H1 (cell line): ENCODE results near the gene PRPF40B. TPM values are rescaled to one million over a fixed set of nuclear protein-coding genes. Genes with fewer than 3 reads are reported as not detected.

Experiments
- CTCF ChIA-PET: fragments of 300-600 bp; sonication (Branson Sonifier 250); formaldehyde crosslinking; loops from one replicate; lab custom pipeline; 2021; ENCODE audit not compliant: partially characterized antibody; lab: Charles Lee
- POLR2A ChIA-PET: fragments of 300-600 bp; sonication (Branson Sonifier 250); formaldehyde crosslinking; loops from one replicate; lab custom pipeline; 2021; ENCODE audit warnings: inconsistent platforms; ENCODE audit not compliant: partially characterized antibody; lab: Charles Lee
- DNase-seq, 2 experiments: peaks; one replicate each; pipeline versions ENCODE4 v3.0.0 to v3.0.0-alpha.2; 2010 to 2022; ENCODE audit warnings: low spot score in 2 of 2, low read depth in 1 of 2, mixed read lengths in 1 of 2
- FAIRE-seq: peaks from 2 replicates; lab custom pipeline; 2011; peaks lifted over from hg19 to GRCh38; lab: Jason Lieb, UNC
- H2AFZ ChIP-seq: 2 replicates; pipeline ENCODE4 v1.8.1; 2012; ENCODE audit warnings: low read length, inconsistent platforms
- H2AK5ac ChIP-seq: 2 replicates; pipeline ENCODE4 v1.6.1; 2013; ENCODE audit warnings: low read depth, low read length
- H2BK120ac ChIP-seq: replicated peaks from 2 replicates; pipeline ENCODE3; 2013; ENCODE audit warnings: low read depth, low read length, inconsistent platforms
- H2BK12ac ChIP-seq: 2 replicates; pipeline ENCODE4 v1.6.1; 2013; ENCODE audit warnings: low read depth, low read length
- H2BK15ac ChIP-seq: 2 replicates; pipeline ENCODE4 v1.6.1; 2013; ENCODE audit warnings: low read length
- H2BK20ac ChIP-seq: 2 replicates; pipeline ENCODE4 v1.6.1; 2013; ENCODE audit warnings: low read length
- H2BK5ac ChIP-seq: 2 replicates; pipeline ENCODE4 v1.6.1; 2013; ENCODE audit warnings: low read depth, low read length
- H3K14ac ChIP-seq: 2 replicates; pipeline ENCODE4 v1.6.1; 2013; ENCODE audit warnings: inconsistent platforms; ENCODE audit not compliant: insufficient read length
- H3K18ac ChIP-seq: 2 replicates; pipeline ENCODE4 v1.6.1; 2013; ENCODE audit warnings: low read length; ENCODE audit errors: extremely low read depth
- H3K23ac ChIP-seq: 2 replicates; pipeline ENCODE4 v1.6.1; 2013; ENCODE audit warnings: inconsistent platforms; ENCODE audit not compliant: insufficient read length
- H3K23me2 ChIP-seq: 2 replicates; pipeline ENCODE4 v1.6.1; 2013; ENCODE audit warnings: low read depth, low read length
- H3K27ac ChIP-seq: 2 replicates; pipeline ENCODE4 v1.6.1; 2011; ENCODE audit warnings: low read depth, low read length, inconsistent platforms
- H3K27me3 ChIP-seq, 4 experiments: replicated peaks in 1 of 4; 1 replicate in 1 of 4; 2 replicates in 3 of 4; pipeline versions ENCODE4 v1.6.1 to v1.8.1; 2011 to 2013; ENCODE audit warnings: low read length in 3 of 4, mild to moderate bottlenecking in 3 of 4, inconsistent platforms in 2 of 4, mixed read lengths in 2 of 4, moderate library complexity in 1 of 4; ENCODE audit not compliant: control insufficient read depth in 3 of 4, insufficient read depth in 3 of 4; ENCODE audit errors: extremely low read depth in 1 of 4
- H3K36me3 ChIP-seq, 4 experiments: 2 replicates each; pipeline versions ENCODE4 v1.6.1 to v1.8.1; 2011 to 2013; ENCODE audit warnings: mild to moderate bottlenecking in 4 of 4, low read length in 3 of 4, moderate library complexity in 2 of 4, control low read depth in 1 of 4, inconsistent platforms in 1 of 4; ENCODE audit not compliant: insufficient read depth in 4 of 4, control insufficient read depth in 2 of 4
- H3K4ac ChIP-seq: replicated peaks from 2 replicates; pipeline ENCODE3; 2013; ENCODE audit warnings: low read length, low read depth, mixed read lengths, inconsistent platforms; ENCODE audit not compliant: insufficient read length
- H3K4me1 ChIP-seq, 4 experiments: replicated peaks in 1 of 4; 1 replicate in 1 of 4; 2 replicates in 3 of 4; pipeline versions ENCODE4 v1.6.1 to v1.8.1; 2011 to 2013; ENCODE audit warnings: low read length in 3 of 4, inconsistent platforms in 2 of 4, mixed read lengths in 1 of 4; ENCODE audit not compliant: insufficient read depth in 4 of 4, control insufficient read depth in 3 of 4
- H3K4me2 ChIP-seq, 2 experiments: 2 replicates each; pipeline versions ENCODE4 v1.6.1 to v1.8.1; 2011 to 2013; ENCODE audit warnings: low read depth in 2 of 2, low read length in 2 of 2, control low read depth in 1 of 2, inconsistent platforms in 1 of 2, mild to moderate bottlenecking in 1 of 2; ENCODE audit not compliant: insufficient read depth in 1 of 2
- H3K4me3 ChIP-seq, 4 experiments: fragments of 200-600, 300-600 bp in 1 of 4; sonication (generic), shearing (Covaris generic), sonication (Bioruptor Twin) in 1 of 4; 2 replicates each; pipeline versions ENCODE4 v1.5.1 to v1.8.1; 2011 to 2016; ENCODE audit warnings: low read length in 4 of 4, low read depth in 3 of 4, control low read depth in 2 of 4, inconsistent platforms in 2 of 4, mild to moderate bottlenecking in 2 of 4, mixed read lengths in 1 of 4, moderate library complexity in 1 of 4; ENCODE audit not compliant: insufficient read depth in 2 of 4; ENCODE audit errors: extremely low read depth in 1 of 4
- H3K56ac ChIP-seq: replicated peaks from 2 replicates; pipeline ENCODE3; 2013; ENCODE audit warnings: low read depth, mild to moderate bottlenecking, mixed read lengths, low read length, inconsistent platforms; ENCODE audit not compliant: insufficient read length
- H3K79me1 ChIP-seq: 2 replicates; pipeline ENCODE4 v1.6.1; 2013; ENCODE audit warnings: low read depth, low read length, control low read depth
- H3K79me2 ChIP-seq, 2 experiments: 2 replicates each; pipeline versions ENCODE4 v1.6.1 to v1.8.1; 2012 to 2013; ENCODE audit warnings: low read length in 2 of 2, mild to moderate bottlenecking in 2 of 2, inconsistent platforms in 1 of 2; ENCODE audit not compliant: insufficient read depth in 2 of 2, control insufficient read depth in 1 of 2
- H3K9ac ChIP-seq, 4 experiments: replicated peaks in 1 of 4; 1 replicate in 1 of 4; 2 replicates in 3 of 4; pipeline versions ENCODE4 v1.6.1 to v1.8.1; 2011 to 2013; ENCODE audit warnings: low read depth in 3 of 4, low read length in 3 of 4, control low read depth in 2 of 4, mild to moderate bottlenecking in 2 of 4, moderate library complexity in 2 of 4, inconsistent platforms in 1 of 4; ENCODE audit errors: extremely low read depth in 1 of 4
- H3K9me3 ChIP-seq, 2 experiments: 2 replicates each; pipeline versions ENCODE4 v1.6.1 to v1.8.1; 2012 to 2013; ENCODE audit warnings: mild to moderate bottlenecking in 2 of 2, moderate library complexity in 2 of 2, control low read depth in 1 of 2, inconsistent platforms in 1 of 2, low read depth in 1 of 2, low read length in 1 of 2, mixed read lengths in 1 of 2; ENCODE audit not compliant: insufficient read depth in 2 of 2
- H4K20me1 ChIP-seq, 2 experiments: replicated peaks in 1 of 2; 2 replicates each; pipeline versions ENCODE3 to v1.8.1; 2011 to 2013; ENCODE audit warnings: inconsistent platforms in 2 of 2, low read length in 2 of 2, mild to moderate bottlenecking in 1 of 2; ENCODE audit not compliant: insufficient read depth in 2 of 2, control insufficient read depth in 1 of 2
- H4K5ac ChIP-seq: 2 replicates; pipeline ENCODE4 v1.6.1; 2013; ENCODE audit warnings: low read length, low read depth, mixed read lengths, inconsistent platforms; ENCODE audit not compliant: insufficient read length
- H4K8ac ChIP-seq: 2 replicates; pipeline ENCODE4 v1.8.0; 2013; ENCODE audit warnings: mild to moderate bottlenecking, moderate library complexity, low read length, inconsistent platforms; ENCODE audit not compliant: insufficient read depth; ENCODE audit errors: extremely low read depth
- H4K91ac ChIP-seq: replicated peaks from 2 replicates; pipeline ENCODE3; 2013; ENCODE audit warnings: low read length, mixed read lengths, inconsistent platforms; ENCODE audit not compliant: insufficient read length
- ASH2L ChIP-seq: fragments of 200-600, 300-600 bp; sonication (generic); IDR thresholded peaks from one replicate; pipeline ENCODE4 v1.7.1; 2017; ENCODE audit warnings: low read length
- POLR2A ChIP-seq, 2 experiments: IDR thresholded peaks; 1 replicate in 1 of 2; 2 replicates in 1 of 2; pipeline ENCODE4 v1.6.1; 2011; ENCODE audit warnings: low read depth in 2 of 2, low read length in 2 of 2, mild to moderate bottlenecking in 2 of 2; ENCODE audit errors: control extremely low read depth in 1 of 2
- TAF1 ChIP-seq: IDR thresholded peaks from 2 replicates; pipeline ENCODE4 v1.6.1; 2011; ENCODE audit warnings: mild to moderate bottlenecking, low read depth, low read length
- TAF7 ChIP-seq: optimal IDR thresholded peaks from 2 replicates; pipeline ENCODE3; 2011; ENCODE audit warnings: low read depth, mild to moderate bottlenecking, inconsistent platforms, low read length, moderate library complexity, borderline replicate concordance
- TEAD4 ChIP-seq: IDR thresholded peaks from 2 replicates; pipeline ENCODE4 v1.6.1; 2012; ENCODE audit warnings: low read depth, low read length, inconsistent platforms, mixed read lengths
- WGBS, 2 experiments: shearing (Covaris generic) in 1 of 2; methylation state at CpG; one replicate each; pipeline versions ENCODE4 v1.1.6 to v1.1.7; 2013 to 2015; ENCODE audit warnings: low lambda C conversion rate in 2 of 2, mixed read lengths in 2 of 2, inconsistent platforms in 1 of 2, low coverage in 1 of 2, missing lambda C conversion rate in 1 of 2; ENCODE audit not compliant: insufficient replicate concordance in 2 of 2, insufficient coverage in 1 of 2, insufficient read length in 1 of 2; ENCODE audit errors: extremely low coverage in 1 of 2, missing lambda C conversion rate in 1 of 2; 5-methylcytosine and 5-hydroxymethylcytosine counted together
- polyA plus RNA-seq, 7 experiments: library from polyadenylated mRNA; depleted of rRNA in 3 of 7; stranded (reverse) in 5 of 7; unstranded in 2 of 7; fragments of >200 nt in 5 of 7; fragments of 200-250 nt in 2 of 7; gene quantifications; 1 replicate in 5 of 7; 2 replicates in 1 of 7; 4 replicates in 1 of 7; pipeline versions ENCODE4 v1.2.1 to v1.2.3, GENCODE V29; 2011 to 2013; ENCODE audit warnings: missing spikeins in 2 of 7, mixed read lengths in 2 of 7
- total RNA-seq: library from RNA; stranded (reverse); fragmentation: NEBNext Ultra II Directional; extraction: Animal tissue kit (Norgen Biotek cat#: 25700); gene quantifications from 2 replicates; pipeline ENCODE4 v1.2.1, GENCODE V29; 2021

PRPF40B gene
- total and polyA plus RNA-seq, 2 of the 8 experiments (the other 6 are each of a cell fraction or from before 2014, with no cell fraction given), result 14.4 to 24.4 TPM

DNA sequence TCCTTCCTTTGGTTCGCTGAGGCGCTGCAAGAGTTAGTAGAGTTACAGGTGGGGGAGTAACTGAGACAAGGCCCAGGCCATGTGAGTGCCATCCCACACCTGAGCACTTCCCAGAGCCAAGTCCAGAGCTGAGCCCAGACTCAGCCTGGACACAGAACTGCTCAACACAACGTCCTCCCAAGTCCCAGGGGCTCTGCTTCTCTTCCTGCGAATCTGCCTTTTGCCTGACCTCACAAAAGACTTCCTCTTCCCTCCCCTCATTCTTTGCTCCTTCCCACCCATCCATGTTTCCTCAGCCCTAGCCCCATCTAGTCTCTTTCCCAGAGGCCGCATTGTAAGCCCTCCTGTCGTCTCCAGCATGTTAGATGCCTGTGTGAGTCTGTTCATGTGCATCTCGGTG is 38.8 kb upstream of the PRPF40B start:
- Histone ChIP-seq H3K9ac (no peak overlapping the region), H3K23me2 (no peaks in the 10 kb centered on the region; the same call in 1 of the 2 replicates), H3K23ac (no peak overlapping the region), H3K79me2 (no peaks in the 10 kb centered on the region; a peak in 1 of 4 replicates), H3K4ac (no peak overlapping the region), H3K4me2 (no peak overlapping the region), H4K5ac (no peak overlapping the region), H3K4me1 (peaks cover 0 to 6% (median 4%) of the 10 kb centered on the region in 4 experiments; a peak in 4 of 7 replicates), H3K27ac (0 out of 2 replicates have a peak overlapping the region, but pooled peaks have one; percentile 23), H2BK15ac (no peak overlapping the region), H3K56ac (no peak overlapping the region), H3K4me3 (no peak overlapping the region), H3K9me3 (no peaks in the 10 kb centered on the region), H3K36me3 (no peaks in the 10 kb centered on the region; a peak in 1 of 8 replicates), H3K14ac (no peak overlapping the region), H2BK120ac (no peak overlapping the region), H3K27me3 (no peaks in the 10 kb centered on the region), H2BK12ac (no peak overlapping the region), H2BK5ac (no peak overlapping the region), H4K20me1 (peaks cover 0 to 8% of the 10 kb centered on the region in 2 experiments), H4K8ac (no peak overlapping the region), H2AK5ac (no peak overlapping the region), H3K18ac (no peak overlapping the region), H2BK20ac (no peak overlapping the region), H2AFZ (no peak overlapping the region), H4K91ac (no peak overlapping the region), H3K79me1 (no peaks in the 10 kb centered on the region; the same call in 1 of the 2 replicates)
- TF ChIP-seq TEAD4 (no peak), ASH2L (no peak), POLR2A (IDR thresholded peaks at IDR 0.05; ENCODE audit: control extremely low read depth in 1 of 2, low read depth in 2 of 2, low read length in 2 of 2) (no peak), TAF1 (no peak), TAF7 (no peak)
- CTCF ChIA-PET, result interaction anchor here (0.7 to 10.8 kb wide), 8 partner anchors 9 to 260 kb away, joined by 3 to 171 read pairs (median 4); partner anchors contain the start of gene PRPF40B
- FAIRE-seq (no peak), DNase-seq (no peak)
- POLR2A ChIA-PET, result interaction anchor here (1.3 to 2.7 kb wide), 3 partner anchors 19 to 38 kb away, joined by 3 to 5 read pairs (median 4); no protein-coding TSS in a partner anchor
- WGBS, 2 experiments, result 77% methylated on average over 7 of the region's 7 CpGs; no CpG with 5 or more reads in 1 of the 2 experiments
